GM19023 (cell line): Measurements from ENCODE around the gene SEC14L5.

ENCODE experiments used
- ATAC-seq: cut with Tn5 transposase; IDR thresholded peaks from one replicate; pipeline ENCODE4 v1.9.1; 2021; ENCODE audit warnings: mild to moderate bottlenecking, moderate library complexity; ENCODE audit not compliant: unreplicated experiment

Gene SEC14L5

DNA sequence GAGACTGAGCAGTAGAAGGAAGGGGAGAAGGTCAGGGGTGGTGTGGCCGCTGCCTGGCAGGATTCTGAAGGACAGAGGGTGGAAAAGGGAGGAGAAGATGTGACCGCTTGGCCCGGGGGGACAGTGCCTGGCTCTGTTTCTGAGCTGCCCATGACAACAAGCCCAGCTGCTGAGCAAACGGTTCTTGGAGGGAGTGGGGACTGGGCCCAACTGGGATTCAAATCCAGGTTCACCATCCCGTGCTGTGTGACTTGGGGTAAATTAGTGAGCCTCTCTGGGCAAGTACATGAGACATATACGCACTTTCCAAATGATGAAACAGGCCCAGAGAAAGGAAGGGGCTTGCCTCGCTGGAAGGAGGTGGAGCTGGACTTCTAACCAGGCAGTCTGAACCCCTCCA, 23.3 kb downstream of the SEC14L5 start:
- no peak for ATAC-seq

DNA sequence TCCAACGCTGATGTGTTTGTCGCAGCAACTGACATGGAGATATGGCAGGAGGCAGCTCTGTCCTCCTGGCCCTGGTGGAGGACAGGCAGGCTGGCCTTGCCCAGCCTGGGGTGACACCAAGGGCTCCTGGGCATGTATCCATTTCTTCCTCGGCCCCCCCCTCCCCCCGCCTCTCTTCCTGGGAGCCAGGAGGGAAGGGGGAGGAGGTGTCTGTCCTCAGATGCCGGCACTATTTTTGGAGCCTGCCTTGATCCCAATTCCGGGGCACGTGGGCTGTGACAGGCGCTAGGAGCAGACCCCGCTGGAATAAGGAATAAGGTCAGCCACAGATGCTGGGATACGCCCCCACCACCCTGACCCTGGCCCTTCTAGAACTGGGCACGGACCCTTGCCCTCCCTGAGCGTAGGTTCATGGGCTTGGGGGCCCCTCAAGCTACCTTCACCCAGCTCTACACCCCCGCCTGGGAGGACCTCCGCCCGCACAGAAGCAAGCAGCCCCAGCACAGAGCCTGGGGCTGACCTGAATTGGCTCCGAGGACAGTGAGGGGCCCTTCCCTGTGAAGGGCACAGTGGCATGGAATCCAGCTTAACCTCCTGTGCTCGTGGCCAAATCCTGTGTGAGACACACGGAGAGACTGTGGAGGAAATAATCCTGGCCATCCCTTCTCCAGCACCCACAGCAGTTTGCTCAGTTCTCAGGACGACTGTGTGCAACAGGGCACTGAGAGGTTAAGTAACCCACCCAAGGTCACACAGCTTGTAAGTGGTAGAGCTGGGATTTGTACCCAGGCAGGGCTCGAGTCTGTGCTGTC, 24.1 kb downstream of the SEC14L5 start:
- no peak for ATAC-seq

DNA sequence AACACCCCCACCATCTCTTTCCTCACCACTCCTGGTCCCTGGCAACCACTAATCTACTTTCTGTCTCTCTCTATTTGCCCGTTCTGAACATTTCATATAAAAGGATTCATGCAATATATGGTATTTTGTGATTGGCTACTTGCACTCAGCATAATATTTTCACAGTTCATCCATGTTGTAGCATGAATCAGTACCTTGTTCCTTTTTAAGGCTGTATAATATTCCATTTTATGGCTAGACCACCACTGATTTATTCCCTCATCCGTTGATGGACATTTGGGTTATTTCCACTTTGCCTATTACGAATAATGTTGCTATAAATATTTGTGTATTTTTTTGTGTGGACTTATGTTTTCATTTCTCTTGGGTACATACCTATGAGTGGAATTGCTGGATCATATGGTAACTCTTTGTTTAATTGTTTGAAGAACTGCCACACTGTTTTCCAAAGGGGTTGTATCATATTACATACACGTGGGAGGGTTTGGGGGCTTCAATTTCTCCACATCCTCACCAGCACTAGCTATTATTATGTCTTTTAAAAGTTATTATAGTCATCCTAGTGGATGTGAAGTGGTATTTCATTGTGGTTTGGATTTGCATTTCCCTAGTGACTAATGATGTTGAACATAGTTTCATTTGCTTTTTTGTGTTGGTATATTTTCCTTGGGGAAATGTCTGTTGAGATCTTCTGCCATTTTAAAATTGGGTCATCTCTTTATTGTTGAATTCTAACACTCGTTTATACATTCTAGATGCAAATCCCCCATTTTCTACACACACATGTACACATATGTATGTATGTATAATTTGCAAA, 26.3 kb downstream of the SEC14L5 start:
- ATAC-seq, result no peak

DNA sequence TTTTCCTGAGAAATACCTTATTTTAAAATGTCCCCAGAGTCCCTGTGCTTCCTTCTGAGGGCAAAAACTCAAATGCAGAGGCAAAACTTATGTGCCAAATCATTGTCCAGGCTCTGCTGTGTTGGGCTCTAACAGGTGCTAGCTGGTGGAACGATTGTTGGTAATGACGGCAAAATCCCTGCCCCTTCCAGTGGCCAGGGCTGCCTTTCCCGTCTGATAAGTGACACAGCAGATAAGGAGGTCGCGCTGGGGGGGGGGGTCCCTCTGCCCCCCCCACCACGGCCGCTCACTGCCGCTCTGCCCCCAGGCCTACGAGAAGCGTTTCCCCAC, 29.1 kb downstream of the SEC14L5 start:
- ATAC-seq, result no peak

DNA sequence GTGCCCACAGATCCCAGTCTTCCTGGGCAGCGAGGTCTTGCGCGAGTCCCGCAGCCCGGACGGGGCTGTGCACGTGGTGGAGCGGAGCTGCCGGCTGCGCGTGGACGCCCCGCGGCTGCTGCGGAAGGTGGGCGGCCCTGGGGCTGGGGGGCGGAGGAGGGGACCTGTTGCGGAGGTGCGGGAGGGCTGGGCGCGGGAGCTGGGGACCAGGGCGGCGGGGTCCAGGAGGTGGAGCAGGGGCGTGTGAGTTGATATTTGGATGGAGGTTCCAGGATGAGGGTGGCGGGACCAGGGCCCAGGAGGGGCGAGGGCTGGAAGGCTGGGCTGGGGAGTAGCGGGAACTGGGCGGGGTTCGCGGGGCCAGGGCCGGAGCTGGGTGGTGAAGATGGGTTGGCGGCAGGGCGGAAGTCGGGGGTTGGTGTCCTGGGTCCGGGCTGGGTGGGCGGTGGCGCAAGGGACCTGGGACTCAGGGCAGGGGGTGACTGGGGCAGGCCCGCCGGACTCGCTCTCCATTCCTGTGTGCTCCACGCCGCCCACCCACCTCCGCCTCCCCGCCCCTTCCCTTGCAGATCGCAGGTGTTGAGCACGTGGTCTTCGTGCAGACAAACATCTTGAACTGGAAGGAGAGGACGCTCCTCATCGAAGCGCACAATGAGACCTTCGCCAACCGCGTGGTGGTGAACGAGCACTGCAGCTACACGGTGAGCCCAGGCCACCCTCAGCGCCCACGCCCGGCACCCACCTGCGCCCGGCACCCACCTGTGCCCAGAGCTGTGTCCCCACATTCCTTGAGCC, 29.6 kb downstream of the SEC14L5 start:
- no peak for ATAC-seq

DNA sequence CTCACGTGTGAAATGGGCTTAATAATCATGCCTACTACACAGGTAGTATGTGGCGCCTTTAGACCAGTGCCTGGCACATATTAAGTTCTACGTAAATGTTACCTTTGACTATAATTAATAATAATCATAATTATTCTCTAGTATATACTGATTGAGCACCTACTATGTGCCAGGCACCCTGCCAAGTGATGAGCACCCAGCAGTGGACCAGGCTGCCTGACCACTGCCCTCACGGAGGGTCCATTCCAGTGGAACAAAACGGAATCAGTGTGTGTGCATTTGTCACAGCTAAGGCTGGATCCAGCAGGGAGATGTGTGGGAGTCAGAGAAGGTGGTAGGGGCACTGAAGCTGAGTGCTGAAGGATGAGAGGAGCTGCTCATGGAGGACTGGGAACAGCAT, 30.5 kb downstream of the SEC14L5 start:
- ATAC-seq, result no peak

DNA sequence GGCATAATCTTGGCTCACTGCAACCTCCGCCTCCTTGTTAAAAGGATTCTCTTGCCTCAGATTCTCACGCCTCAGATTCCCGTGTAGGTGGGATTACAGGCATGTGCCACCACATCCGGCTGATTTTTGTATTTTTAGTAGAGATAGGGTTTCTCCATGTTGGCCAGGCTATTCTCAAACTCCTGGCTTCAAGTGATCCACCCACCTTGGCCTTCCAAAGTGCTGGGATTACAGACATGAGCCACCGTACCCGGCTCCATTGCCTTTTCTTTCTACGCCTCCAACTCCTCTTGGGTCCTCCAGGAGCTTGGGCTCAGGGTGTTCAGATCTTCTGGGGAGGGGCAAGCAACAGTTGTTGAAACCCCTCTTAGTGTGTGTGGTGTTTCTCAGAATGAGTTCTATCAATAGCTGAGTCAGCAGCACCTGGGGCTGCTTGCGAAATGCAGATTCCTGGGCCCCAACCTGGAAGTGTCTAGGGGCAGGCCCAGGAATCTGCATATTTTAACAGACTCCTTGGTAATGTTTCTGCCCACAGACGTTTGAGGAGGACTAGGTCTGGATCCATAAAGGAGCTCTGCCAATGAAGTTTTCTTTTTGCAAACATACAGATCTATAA, 31.4 kb downstream of the SEC14L5 start:
- no peak for ATAC-seq

DNA sequence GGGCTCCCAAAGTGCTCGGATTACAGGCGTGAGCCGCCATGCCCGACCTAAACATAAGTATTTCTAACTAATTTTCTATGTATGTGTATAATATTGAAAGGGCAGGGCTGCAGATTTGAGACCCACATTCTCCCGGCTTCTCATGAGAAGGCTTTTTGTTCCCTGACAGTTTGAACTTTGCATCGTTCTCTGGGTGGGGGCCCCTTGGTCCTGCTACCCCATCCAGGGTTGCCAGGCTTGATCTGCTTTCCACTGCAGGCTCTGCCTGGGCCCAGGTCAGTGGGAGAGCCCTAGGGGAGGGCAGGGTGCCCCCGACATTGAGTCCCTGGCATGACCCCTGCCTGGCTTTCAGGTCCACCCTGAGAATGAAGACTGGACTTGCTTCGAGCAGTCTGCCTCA, 32.3 kb downstream of the SEC14L5 start:
- no peak for ATAC-seq

DNA sequence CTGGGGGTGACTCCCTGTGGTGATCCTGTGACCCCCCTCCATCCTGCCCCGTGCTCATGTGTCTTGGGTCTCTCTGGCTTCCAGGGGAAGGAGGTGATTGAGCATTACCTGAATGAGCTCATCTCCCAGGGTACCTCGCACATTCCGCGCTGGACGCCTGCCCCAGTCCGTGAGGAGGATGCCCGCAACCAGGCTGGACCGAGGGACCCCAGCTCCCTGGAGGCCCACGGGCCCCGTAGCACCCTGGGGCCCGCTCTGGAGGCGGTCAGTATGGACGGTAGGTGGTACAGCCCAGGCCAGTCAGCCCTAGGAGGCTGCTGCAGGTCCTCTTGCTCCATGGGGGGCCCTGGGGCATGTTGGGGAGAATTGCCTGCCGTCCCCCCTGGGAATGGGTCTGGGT, 33.6 kb downstream of the SEC14L5 start:
- no peak for ATAC-seq

DNA sequence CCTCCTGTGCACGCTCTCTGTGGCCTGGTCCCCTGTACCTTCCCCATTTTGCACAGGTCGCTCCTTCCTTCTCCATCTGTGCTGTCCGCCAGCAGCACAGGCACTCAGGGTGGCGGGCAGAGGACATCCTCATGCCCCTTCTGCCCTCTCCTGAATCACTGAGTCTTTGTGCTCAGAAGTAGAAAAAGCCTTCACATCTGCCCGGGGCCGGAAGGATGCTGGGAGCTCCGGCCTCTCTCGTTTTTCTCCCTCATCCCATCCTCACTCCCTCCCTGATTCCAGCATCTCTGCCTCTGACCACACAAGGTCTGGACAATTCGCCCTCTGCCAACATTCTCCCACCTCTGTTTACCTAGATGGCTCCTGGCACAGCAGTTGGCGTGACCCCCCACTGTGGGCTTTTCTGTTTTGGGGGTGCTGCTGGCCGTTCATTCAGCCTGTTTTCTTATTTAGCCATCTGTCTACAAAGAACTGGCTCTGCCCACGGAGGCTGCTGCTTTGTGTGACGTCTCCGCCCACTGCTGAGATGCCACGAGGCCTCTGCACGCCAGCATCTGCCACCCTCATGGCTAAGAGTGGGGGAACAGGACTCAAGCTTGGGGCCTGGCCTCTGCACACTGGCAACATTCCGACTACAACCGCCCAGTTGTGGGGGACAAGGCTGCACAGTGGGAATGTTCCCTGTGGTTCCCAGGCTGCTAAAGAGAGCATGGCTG, 36.7 kb downstream of the SEC14L5 start:
- no peak for ATAC-seq

DNA sequence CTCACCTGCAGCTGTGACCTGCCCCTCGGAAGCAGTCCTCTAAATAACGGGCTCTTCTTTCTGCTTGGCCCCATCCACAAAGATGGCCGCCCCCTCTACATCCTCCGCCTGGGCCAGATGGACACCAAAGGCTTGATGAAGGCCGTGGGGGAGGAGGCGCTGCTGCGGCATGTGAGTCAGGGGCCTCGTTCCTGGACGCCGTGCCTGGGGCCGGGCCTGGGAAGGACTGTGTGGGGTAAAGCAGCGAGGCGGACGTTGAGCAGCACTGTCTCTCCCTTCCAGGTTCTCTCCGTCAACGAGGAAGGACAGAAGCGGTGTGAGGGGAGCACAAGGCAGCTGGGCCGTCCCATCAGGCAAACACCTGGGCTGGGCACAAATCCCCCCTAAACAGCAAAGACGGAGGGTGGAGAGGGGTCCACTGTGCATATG, 42.5 kb downstream of the SEC14L5 start:
- ATAC-seq, result no peak

DNA sequence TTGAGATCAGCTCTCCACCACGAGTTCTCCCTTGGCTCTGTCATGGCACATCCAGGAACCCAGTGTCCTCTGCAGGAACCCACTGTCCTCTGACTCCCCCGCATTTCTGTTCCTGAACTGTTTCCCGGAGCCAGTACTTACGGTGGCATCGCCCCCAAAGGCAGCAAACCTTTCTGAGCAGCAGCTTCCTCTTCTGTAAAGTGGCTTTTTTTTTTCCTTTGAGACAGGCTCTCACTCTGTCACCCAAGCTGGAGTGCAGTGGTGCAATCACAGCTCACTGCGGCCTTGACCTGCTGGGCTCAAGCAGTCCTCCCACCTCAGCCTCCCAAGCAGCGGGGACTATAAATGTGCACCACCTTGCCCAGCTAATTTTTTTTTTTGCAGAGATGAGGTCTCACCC, 43.4 kb downstream of the SEC14L5 start:
- ATAC-seq, result no peak

DNA sequence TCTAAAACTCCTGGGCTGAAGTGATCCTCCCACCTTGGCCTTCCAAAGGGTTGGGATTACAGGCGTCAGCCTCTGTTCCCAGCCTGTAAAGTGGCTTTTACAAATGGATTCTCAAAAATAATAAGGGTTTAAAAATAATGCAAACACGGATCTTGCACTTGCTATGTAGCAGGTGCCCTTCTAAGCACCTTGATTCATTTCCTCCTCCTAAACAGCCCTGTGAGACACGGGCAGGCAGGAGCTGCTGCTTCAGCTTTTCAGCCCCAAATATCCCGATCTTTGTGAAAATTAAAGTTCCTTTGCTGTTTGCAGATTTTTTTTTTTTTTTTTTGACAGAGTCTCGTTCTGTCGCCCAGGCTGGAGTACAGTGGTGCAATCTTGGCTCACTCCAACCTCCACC, 43.9 kb downstream of the SEC14L5 start:
- ATAC-seq, result no peak

DNA sequence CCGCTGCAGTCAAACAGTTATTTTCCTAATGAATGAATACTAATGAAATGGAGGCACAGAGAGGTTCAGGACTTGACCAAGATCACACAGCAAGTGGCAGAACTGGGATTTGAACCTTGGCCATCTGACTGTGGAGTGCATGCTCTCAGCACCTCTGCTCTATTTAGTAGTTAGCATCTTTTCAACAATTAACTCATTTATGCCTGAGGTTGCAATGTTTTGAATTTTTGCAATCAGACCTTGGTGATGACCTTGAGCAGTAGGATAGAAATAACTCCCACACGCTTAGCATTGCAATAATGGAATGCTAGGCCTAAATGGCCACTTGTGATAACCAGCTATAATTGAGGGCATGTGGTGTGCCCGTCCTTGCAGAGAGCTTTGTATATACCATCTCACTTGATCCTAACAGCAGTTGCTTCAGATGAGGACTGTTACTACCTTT, 44.6 kb downstream of the SEC14L5 start:
- ATAC-seq, result no peak

DNA sequence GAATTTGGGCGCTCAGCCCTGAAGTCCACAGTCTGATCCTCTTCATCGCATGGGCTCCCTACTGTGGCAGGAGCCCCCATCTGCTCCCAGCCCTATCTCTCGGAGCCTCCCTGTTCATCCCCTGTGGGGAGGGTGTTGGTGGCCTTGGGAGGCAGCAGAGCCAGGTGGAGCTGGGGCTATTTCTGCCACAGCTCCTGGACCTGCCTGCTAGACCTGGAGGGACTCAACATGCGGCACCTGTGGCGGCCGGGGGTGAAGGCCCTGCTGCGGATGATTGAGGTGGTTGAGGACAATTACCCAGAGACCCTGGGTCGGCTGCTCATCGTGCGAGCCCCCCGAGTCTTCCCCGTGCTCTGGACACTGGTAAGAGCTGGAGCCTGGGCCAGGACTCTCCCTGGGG, 45.1 kb downstream of the SEC14L5 start:
- no peak for ATAC-seq

DNA sequence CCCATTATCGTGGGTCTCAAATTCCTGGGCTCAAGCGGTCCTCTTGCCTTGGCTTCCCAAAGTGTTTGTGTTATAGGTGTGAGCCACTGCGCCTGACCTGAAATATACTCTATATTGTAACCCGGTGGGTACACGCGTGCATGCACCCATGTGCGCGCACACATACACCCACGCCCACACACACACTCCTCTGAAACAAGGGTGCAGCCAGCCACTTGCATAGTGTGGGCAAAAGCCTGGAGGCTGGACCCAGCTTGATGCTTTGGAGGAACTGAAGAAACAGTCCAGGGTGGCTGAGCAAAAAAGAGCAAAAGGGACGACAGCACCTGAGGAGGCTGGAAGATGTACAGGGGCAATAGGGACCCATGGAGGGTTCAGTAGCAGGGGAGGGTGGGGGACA, 45.7 kb downstream of the SEC14L5 start:
- ATAC-seq, result no peak

DNA sequence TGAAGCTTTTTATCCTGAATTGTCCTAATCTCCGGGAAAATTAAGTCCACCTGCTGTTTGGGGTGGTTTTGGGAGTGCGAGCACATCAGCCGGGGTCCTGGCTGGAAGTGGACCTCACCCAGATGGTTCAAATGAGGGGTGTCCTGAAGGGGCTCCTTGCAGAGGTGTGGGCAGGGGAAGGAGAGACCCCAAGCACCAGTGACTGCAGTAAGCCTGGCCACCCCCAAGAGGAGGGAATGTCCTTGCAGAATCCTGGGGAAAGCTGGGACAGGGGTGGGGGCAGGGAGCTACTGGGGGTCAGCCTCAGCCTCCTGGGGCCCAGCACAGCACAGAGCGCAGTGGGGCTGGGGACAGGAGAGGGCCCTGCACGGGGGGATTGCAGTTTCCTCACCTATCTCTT, 46.2 kb downstream of the SEC14L5 start:
- no peak for ATAC-seq

DNA sequence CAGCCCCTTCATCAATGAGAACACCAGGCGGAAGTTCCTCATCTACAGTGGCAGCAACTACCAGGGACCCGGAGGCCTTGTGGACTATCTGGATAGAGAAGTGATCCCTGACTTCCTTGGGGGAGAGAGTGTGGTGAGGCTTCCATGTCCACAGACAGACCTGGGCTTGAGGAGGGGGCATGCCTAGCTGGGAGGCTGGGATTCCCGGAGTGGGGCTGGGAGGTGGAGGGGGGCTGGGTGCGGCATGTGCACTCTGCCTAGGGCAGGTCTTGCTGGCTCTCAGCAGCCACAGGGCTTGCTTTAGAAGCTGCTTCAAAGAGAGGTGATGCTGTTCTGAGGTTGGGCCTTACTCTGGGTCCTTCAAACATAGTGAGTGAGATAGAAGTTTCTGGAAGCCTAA, 47.8 kb downstream of the SEC14L5 start:
- no peak for ATAC-seq

DNA sequence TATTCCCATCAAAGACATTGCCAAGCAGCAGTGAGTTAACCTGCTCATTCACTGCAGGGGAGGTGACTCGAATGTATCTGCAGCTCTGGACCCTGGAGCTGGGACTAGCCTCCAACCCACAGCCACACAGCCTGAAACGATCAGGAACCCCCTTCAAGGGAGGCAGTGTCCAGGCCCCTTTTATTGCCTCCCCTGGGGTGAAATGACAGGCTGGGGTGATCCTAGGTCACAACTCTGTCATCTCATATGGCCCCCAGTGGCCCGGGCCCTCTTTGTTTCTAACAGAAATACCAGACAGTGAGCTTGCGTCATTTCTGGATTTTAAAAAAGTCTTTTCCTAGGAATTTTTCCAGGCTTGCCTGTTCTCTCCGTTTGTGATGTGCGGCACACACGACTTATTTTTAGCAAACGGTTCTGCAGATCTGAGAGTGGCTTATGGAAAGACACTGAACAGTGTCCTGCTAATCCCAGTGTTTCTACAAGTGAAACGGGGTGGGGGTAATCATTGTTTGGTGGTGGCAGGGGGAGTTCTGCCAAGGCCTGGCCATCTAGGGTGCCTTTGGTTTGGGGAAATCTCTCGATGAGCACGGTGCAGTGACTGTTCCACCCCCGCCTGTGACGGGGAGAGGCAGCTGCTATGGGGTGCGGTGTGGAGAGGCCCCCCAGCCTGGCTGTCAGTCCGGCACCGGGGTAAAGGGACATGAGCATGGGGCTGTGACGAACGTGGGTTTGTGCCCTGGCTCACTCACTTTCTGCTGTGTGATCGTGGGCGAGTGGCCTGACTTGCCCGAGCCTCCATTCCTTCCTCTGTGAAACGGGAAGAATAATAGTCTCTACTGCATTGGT, 48.4 kb downstream of the SEC14L5 start:
- ATAC-seq, result no peak

DNA sequence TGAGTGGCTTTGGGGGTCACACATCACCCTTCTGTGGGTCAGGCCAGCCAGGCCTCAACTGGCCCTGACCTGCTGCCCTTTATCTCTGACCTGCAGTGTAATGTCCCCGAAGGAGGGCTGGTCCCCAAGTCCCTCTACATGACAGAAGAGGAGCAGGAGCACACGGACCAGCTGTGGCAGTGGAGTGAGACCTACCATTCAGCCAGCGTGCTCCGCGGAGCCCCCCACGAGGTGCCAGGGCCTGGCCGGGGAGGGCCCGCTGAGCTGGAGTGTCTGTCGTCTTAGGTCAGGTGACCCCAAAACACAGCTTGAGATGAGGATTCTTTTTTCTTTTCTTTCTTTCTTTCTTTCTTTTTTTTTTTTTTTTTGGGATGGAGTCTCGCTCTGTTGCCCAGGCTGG, 49.1 kb downstream of the SEC14L5 start:
- no peak for ATAC-seq
